ENCODE results near the gene SLC49A3. TPM values are rescaled to one million over a fixed set of nuclear protein-coding genes. Genes with fewer than 3 reads are reported as not detected.
"Not testable (repeated sequence)": the region's sequence is repeated elsewhere in the genome, so short reads cannot be mapped to it uniquely, and the experiment has no call there.

SLC49A3 gene
- total RNA-seq, 1 experiment from 2014 or later, result 0.20 TPM

DNA sequence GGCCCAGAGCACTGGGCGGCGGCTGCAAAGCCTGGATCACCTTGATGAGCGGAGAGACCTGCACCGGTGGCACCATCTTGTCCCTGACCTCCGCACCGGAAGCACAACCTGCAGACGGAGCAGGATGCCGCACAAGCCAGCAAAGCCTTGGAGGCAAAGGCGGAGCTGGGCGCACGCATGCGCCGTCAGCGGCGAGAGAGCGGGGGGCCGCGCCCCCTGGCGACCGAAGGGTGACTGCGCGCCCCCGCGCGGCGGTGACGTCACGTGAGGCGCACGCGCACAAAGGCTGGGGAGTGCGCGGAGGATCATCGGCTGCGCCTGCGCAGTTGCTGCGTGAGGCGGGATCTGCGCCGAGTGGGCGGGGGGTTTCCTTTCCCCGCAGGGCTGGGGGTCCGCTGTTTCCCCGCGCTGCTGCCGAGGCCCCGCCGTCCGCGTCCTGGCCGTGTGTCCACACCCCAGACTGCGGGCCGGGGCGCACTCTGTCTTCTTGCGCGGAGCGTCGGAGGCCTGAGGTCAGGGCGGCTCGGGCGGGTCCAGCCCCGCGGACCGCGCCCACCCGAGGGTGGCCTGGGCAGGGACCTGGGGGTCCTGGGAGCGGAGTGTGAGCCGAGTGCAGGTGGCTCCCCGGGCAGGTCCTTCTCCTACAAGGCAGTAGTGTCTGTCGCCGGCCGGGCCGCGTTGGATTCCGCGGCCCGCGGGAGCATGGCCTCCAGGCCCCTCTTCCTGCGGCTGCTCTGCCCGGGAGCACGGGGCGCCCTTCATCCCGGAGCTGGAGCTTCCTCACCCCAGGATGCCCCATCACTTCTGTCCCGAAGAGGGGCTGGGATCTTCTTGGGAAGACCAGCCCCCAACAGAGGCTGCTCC, 14.5 kb downstream of the SLC49A3 start, which contains the start of the genes ATP5ME and MYL5:
Gene ATP5ME, minus strand, starts transcription at position 105 of the 864 bp plus-strand sequence. Its CDS starts 29 bp downstream, at position 76.
Gene MYL5, plus strand, starts transcription at position 371 of the 864 bp plus-strand sequence. CDS start 3,485 bp downstream, outside the sequence.
- H3K9me3 ChIP-seq, result no peaks in the 10 kb centered on the region
- H3K4me1 Mint-ChIP-seq (ENCODE audit: low read depth, unreplicated experiment), result peaks cover 5% of the 10 kb centered on the region
- DNase-seq, result peak; percentile 95 to 96
- H3K4me3 ChIP-seq (ENCODE audit: low read depth, low read length), result peak within 1 kb of the TSS; percentile 96
- no peaks in the 10 kb centered on the region for H3K27me3 ChIP-seq (replicated peaks; ENCODE audit: control insufficient read depth, insufficient read depth, low read length)
- POLR2A ChIA-PET, result interaction anchor here (1.0 kb wide), 1 partner anchor 107 kb away, joined by 8 read pairs; no protein-coding TSS in a partner anchor
- no peaks in the 10 kb centered on the region for H3K27me3 Mint-ChIP-seq (ENCODE audit: insufficient read depth, unreplicated experiment)
- H3K4me3 Mint-ChIP-seq (ENCODE audit: unreplicated experiment), result peak within 1 kb of the TSS; percentile 80
- CTCF ChIA-PET, result interaction anchor here (0.5 to 1.5 kb wide), 6 partner anchors 10 to 410 kb away, joined by 3 to 6 read pairs (median 3); no protein-coding TSS in a partner anchor
- intact Hi-C loops (cut with micrococcal nuclease; ENCODE audit: unreplicated experiment), result no loop called here
- H3K4me1 ChIP-seq, result peaks cover 4% of the 10 kb centered on the region; the same call in 1 of the 2 replicates
- H3K36me3 ChIP-seq (ENCODE audit: control insufficient read depth, insufficient read depth, low read length), result peaks cover 2% of the 10 kb centered on the region; the same call in 1 of the 2 replicates
- BruUV-seq (replicated peaks), result TSS peak; percentile 31
- no peaks in the 10 kb centered on the region for H3K9me3 Mint-ChIP-seq (ENCODE audit: unreplicated experiment)
- H3K27ac Mint-ChIP-seq (ENCODE audit: unreplicated experiment), result peak within 1 kb of the TSS; percentile 85
- H3K36me3 Mint-ChIP-seq (ENCODE audit: insufficient read depth, unreplicated experiment), result peaks cover 42% of the 10 kb centered on the region
- TF ChIP-seq, protein P1, sequence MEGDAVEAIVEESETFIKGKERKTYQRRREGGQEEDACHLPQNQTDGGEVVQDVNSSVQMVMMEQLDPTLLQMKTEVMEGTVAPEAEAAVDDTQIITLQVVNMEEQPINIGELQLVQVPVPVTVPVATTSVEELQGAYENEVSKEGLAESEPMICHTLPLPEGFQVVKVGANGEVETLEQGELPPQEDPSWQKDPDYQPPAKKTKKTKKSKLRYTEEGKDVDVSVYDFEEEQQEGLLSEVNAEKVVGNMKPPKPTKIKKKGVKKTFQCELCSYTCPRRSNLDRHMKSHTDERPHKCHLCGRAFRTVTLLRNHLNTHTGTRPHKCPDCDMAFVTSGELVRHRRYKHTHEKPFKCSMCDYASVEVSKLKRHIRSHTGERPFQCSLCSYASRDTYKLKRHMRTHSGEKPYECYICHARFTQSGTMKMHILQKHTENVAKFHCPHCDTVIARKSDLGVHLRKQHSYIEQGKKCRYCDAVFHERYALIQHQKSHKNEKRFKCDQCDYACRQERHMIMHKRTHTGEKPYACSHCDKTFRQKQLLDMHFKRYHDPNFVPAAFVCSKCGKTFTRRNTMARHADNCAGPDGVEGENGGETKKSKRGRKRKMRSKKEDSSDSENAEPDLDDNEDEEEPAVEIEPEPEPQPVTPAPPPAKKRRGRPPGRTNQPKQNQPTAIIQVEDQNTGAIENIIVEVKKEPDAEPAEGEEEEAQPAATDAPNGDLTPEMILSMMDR (IDR thresholded peaks at IDR 0.05; ENCODE audit: insufficient read depth in 1 of 2, low read depth in 1 of 2, low read length in 1 of 2, severe bottlenecking in 1 of 2, unreplicated experiment in 1 of 2), result peak; percentile 55 to 80

DNA sequence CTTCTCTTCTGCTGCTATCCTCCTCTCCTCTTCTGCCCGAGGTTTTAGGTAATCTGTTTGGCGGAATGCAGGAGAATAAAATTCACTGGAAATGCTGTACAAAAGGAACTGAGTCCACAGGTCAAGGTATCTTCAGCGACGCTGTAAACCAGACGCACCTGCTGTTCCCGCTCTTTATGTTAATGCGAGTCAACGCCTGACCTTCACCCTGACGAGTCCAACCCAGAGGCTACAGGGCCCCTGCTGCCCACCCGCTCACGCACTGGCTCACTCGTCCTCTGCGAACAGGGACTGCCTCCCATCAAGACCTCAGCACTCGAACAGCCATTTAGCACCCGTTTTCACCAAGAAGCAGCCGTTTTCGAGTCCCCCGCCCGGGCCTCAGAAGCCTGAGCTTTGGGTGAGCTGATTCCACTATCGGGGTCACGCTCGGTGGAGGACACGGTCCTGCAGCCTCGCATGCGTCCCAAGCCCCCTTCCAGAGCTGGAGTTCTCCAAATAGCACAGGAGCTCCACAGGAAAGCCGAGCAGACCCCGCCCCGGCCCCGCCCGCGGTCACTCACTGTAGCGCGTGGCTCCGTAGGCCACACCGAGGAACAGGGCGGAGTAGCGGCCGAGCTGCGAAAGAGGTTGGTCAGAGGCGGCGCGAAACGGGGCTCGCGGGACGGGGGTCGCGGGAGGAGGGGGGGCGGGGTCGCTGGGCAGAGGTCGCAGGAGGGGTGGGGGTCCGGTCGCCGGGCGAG, 15.4 kb downstream of the SLC49A3 start:
- Histone ChIP-seq H3K36me3 (ENCODE audit: control insufficient read depth, insufficient read depth, low read length) (peaks cover 2% of the 10 kb centered on the region; the same call in 1 of the 2 replicates), H3K4me1 (peaks cover 4% of the 10 kb centered on the region; the same call in 1 of the 2 replicates), H3K9me3 (no peaks in the 10 kb centered on the region), H3K4me3 (ENCODE audit: low read depth, low read length) (peak overlapping the region; percentile 96), H3K27me3 (replicated peaks; ENCODE audit: control insufficient read depth, insufficient read depth, low read length) (no peaks in the 10 kb centered on the region)
- ChIA-PET POLR2A (interaction anchor here (0.6 to 1.0 kb wide), 2 partner anchors 13 to 108 kb away, joined by 3 to 8 read pairs; no protein-coding TSS in a partner anchor), CTCF (interaction anchor here (0.7 to 1.5 kb wide), 5 partner anchors 11 to 200 kb away, joined by 3 to 6 read pairs (median 3); no protein-coding TSS in a partner anchor)
- Mint-ChIP-seq H3K27me3 (ENCODE audit: insufficient read depth, unreplicated experiment) (no peaks in the 10 kb centered on the region), H3K4me3 (ENCODE audit: unreplicated experiment) (peak overlapping the region; percentile 80), H3K36me3 (ENCODE audit: insufficient read depth, unreplicated experiment) (peaks cover 42% of the 10 kb centered on the region), H3K9me3 (ENCODE audit: unreplicated experiment) (no peaks in the 10 kb centered on the region), H3K27ac (ENCODE audit: unreplicated experiment) (peak overlapping the region; percentile 85), H3K4me1 (ENCODE audit: low read depth, unreplicated experiment) (peaks cover 5% of the 10 kb centered on the region)
- TF ChIP-seq, protein P1 (IDR thresholded peaks at IDR 0.05; ENCODE audit: insufficient read depth in 1 of 2, low read depth in 1 of 2, low read length in 1 of 2, severe bottlenecking in 1 of 2, unreplicated experiment in 1 of 2), result no peak
- no TSS peak for BruUV-seq (replicated peaks)
- intact Hi-C loops (cut with micrococcal nuclease; ENCODE audit: unreplicated experiment), result no loop called here
- DNase-seq, result peak in 1 of 2 experiments; percentile 47

DNA sequence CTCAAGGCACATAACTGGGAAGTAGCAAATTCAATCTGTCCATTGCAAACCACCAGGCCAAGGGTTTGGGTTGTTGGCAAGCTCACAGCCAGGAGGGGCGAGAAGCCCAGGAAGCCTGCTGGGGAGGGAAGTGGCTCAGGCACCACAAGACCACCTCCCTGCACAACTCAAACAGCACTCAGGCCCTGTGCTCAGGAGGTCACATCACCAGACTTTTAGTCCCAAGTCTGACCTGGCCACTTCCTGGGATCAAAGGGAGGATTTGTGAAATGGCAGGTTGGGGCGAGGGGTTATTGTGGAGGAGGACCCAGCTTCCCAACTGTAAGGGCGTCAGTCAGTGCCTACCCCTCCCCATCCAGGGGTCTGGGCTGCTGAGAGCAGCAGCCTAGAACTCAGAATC, 17.2 kb downstream of the SLC49A3 start:
- no peak for DNase-seq
- TF ChIP-seq, protein P1 (IDR thresholded peaks at IDR 0.05; ENCODE audit: insufficient read depth in 1 of 2, low read depth in 1 of 2, low read length in 1 of 2, severe bottlenecking in 1 of 2, unreplicated experiment in 1 of 2), result no peak
- ChIA-PET CTCF (no interaction called here), POLR2A (no interaction called here)
- Histone ChIP-seq H3K4me3 (ENCODE audit: low read depth, low read length) (no peak overlapping the region), H3K4me1 (peaks cover 4% of the 10 kb centered on the region; the same call in 1 of the 2 replicates), H3K9me3 (no peaks in the 10 kb centered on the region), H3K36me3 (ENCODE audit: control insufficient read depth, insufficient read depth, low read length) (peaks cover 2% of the 10 kb centered on the region; the same call in 1 of the 2 replicates), H3K27me3 (replicated peaks; ENCODE audit: control insufficient read depth, insufficient read depth, low read length) (no peaks in the 10 kb centered on the region)
- Mint-ChIP-seq H3K36me3 (ENCODE audit: insufficient read depth, unreplicated experiment) (peaks cover 38% of the 10 kb centered on the region), H3K27ac (ENCODE audit: unreplicated experiment) (no peak overlapping the region), H3K9me3 (ENCODE audit: unreplicated experiment) (no peaks in the 10 kb centered on the region), H3K4me3 (ENCODE audit: unreplicated experiment) (no peak overlapping the region), H3K27me3 (ENCODE audit: insufficient read depth, unreplicated experiment) (no peaks in the 10 kb centered on the region), H3K4me1 (ENCODE audit: low read depth, unreplicated experiment) (peaks cover 5% of the 10 kb centered on the region)
- intact Hi-C loops (cut with micrococcal nuclease; ENCODE audit: unreplicated experiment), result no loop called here
- BruUV-seq (replicated peaks), result no TSS peak

DNA sequence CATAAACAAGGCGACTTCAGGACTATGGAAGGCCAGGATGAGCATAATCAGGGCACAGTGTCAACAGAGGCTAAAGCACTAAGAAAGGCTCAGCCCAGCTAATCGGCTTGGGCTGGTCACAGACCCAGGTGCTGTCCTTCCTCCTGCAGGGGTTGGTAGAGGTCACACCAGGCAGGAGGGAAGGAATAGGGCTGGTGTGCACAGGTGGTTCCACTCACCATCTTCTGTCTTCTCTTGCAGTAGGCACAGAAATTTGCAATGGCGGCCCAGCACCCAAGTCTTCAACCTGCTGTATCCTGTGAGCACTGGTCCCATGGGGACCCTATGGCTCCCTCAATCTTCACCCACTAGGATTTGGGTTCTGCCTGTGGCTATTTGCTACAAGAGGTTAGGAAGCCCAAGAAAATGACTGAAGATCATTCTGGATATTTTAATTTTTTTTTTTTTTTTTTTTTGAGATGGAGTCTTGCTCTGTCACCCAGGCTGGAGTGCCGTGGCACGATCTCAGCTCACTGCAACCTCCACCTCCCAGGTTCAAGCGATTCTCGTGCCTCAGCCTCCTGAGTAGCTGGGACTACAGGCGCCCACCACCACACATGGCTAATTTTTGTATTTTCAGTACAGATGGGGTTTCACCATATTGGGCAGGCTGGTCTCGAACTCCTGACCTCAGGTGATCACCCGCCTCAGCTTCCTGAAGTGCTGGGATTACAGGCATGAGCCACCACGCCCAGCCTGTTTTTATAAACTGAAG, 19.0 kb downstream of the SLC49A3 start:
- intact Hi-C loops (cut with micrococcal nuclease; ENCODE audit: unreplicated experiment); H3K9me3 Mint-ChIP-seq (ENCODE audit: unreplicated experiment): not testable (repeated sequence)
- POLR2A ChIA-PET, result interaction anchor here (0.7 kb wide), 1 partner anchor 47 kb away, joined by 6 read pairs; no protein-coding TSS in a partner anchor

More for the DNA sequence above, 19.0 kb downstream of the SLC49A3 start:
- H3K36me3 ChIP-seq (ENCODE audit: control insufficient read depth, insufficient read depth, low read length); BruUV-seq (replicated peaks); H3K4me3 Mint-ChIP-seq (ENCODE audit: unreplicated experiment); H3K4me1 Mint-ChIP-seq (ENCODE audit: low read depth, unreplicated experiment); H3K4me3 ChIP-seq (ENCODE audit: low read depth, low read length); H3K27me3 Mint-ChIP-seq (ENCODE audit: insufficient read depth, unreplicated experiment); H3K27me3 ChIP-seq (replicated peaks; ENCODE audit: control insufficient read depth, insufficient read depth, low read length); CTCF ChIA-PET; H3K27ac Mint-ChIP-seq (ENCODE audit: unreplicated experiment); H3K4me1 ChIP-seq; H3K9me3 ChIP-seq; DNase-seq: not testable (repeated sequence)
- H3K36me3 Mint-ChIP-seq (ENCODE audit: insufficient read depth, unreplicated experiment), result peaks cover 38% of the 10 kb centered on the region
